ENCODE measurements around the gene PUM2.

PUM2 gene

GRCh38 chr2:20220806-20221554, 129.7 kb downstream of the PUM2 start:
- Histone ChIP-seq H3K79me2 (ENCODE audit: low read length) (no peaks in the 10 kb centered on the region), H3K27me3 (ENCODE audit: low read depth, low read length) (peaks cover 20% of the 10 kb centered on the region), H3K4me2 (ENCODE audit: low read length) (no peak overlapping the region), H3K4me3 (ENCODE audit: low read length) (no peak overlapping the region), H4K20me1 (ENCODE audit: insufficient read depth, low read length) (no peaks in the 10 kb centered on the region), H2AFZ (ENCODE audit: low read depth, low read length) (no peak overlapping the region), H3K27ac (ENCODE audit: low read length) (no peak overlapping the region), H3K36me3 (replicated peaks; ENCODE audit: low read depth, low read length) (no peaks in the 10 kb centered on the region), H3K9ac (ENCODE audit: low read length) (no peak overlapping the region), H3K4me1 (ENCODE audit: low read length) (peaks cover 8% of the 10 kb centered on the region), H3K9me3 (ENCODE audit: insufficient read depth, low read length) (no peaks in the 10 kb centered on the region)
- TF ChIP-seq, protein P1, sequence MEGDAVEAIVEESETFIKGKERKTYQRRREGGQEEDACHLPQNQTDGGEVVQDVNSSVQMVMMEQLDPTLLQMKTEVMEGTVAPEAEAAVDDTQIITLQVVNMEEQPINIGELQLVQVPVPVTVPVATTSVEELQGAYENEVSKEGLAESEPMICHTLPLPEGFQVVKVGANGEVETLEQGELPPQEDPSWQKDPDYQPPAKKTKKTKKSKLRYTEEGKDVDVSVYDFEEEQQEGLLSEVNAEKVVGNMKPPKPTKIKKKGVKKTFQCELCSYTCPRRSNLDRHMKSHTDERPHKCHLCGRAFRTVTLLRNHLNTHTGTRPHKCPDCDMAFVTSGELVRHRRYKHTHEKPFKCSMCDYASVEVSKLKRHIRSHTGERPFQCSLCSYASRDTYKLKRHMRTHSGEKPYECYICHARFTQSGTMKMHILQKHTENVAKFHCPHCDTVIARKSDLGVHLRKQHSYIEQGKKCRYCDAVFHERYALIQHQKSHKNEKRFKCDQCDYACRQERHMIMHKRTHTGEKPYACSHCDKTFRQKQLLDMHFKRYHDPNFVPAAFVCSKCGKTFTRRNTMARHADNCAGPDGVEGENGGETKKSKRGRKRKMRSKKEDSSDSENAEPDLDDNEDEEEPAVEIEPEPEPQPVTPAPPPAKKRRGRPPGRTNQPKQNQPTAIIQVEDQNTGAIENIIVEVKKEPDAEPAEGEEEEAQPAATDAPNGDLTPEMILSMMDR (IDR thresholded peaks at IDR 0.05; ENCODE audit: low read depth, low read length) = no peak
- TF ChIP-seq EZH2phosphoT487 (IDR thresholded peaks at IDR 0.05; ENCODE audit: low read depth) = no peak

DNA sequence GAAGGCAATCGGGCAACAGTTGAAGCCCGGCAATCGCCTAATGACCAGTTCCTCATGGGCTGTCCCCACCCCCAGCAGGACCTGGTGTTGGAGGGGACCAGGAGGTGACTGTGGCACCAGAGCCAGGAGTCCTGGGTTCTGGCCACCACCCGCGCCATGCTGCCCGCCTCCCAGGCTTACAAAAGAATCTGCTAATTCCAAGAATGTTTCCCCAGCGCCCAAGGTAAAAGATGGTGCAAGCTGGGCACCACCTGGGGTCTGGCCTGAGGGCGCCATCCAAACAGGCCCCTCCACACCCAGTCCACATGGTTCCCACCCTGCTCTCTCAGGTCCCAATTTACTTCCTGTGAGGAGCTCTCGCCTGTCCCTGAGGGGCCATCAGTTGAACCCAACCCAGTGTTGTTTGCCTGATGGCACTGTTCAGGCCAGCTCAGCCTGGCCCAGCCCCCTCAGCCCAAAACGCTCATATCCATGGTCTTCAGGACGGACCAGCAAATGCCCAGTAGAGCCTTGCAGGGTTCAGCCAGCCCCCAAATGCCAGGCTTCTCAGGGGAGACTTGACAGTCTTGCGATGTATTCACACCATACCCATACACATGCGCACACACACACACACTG, 130.8 kb downstream of the PUM2 start:
- Histone ChIP-seq H3K9me3 (ENCODE audit: insufficient read depth, low read length) (no peaks in the 10 kb centered on the region), H3K79me2 (ENCODE audit: low read length) (no peaks in the 10 kb centered on the region), H2AFZ (ENCODE audit: low read depth, low read length) (no peak overlapping the region), H3K4me3 (ENCODE audit: low read length) (no peak overlapping the region), H3K4me2 (ENCODE audit: low read length) (no peak overlapping the region), H3K36me3 (replicated peaks; ENCODE audit: low read depth, low read length) (no peaks in the 10 kb centered on the region), H3K27ac (ENCODE audit: low read length) (no peak overlapping the region), H3K27me3 (ENCODE audit: low read depth, low read length) (peaks cover 20% of the 10 kb centered on the region), H3K9ac (ENCODE audit: low read length) (no peak overlapping the region), H3K4me1 (ENCODE audit: low read length) (peaks cover 8% of the 10 kb centered on the region), H4K20me1 (ENCODE audit: insufficient read depth, low read length) (no peaks in the 10 kb centered on the region)
- TF ChIP-seq, protein P1 (IDR thresholded peaks at IDR 0.05; ENCODE audit: low read depth, low read length) = no peak
- no peak for TF ChIP-seq EZH2phosphoT487 (IDR thresholded peaks at IDR 0.05; ENCODE audit: low read depth)

GRCh38 chr2:20218331-20219320, 132.0 kb downstream of the PUM2 start:
- TF ChIP-seq EZH2phosphoT487 (IDR thresholded peaks at IDR 0.05; ENCODE audit: low read depth) = no peak
- TF ChIP-seq, protein P1 (IDR thresholded peaks at IDR 0.05; ENCODE audit: low read depth, low read length) = no peak
- Histone ChIP-seq H3K4me2 (ENCODE audit: low read length) (no peak overlapping the region), H4K20me1 (ENCODE audit: insufficient read depth, low read length) (no peaks in the 10 kb centered on the region), H3K9me3 (ENCODE audit: insufficient read depth, low read length) (no peaks in the 10 kb centered on the region), H3K79me2 (ENCODE audit: low read length) (no peaks in the 10 kb centered on the region), H3K27ac (ENCODE audit: low read length) (no peak overlapping the region), H3K4me3 (ENCODE audit: low read length) (no peak overlapping the region), H3K9ac (ENCODE audit: low read length) (no peak overlapping the region), H3K4me1 (ENCODE audit: low read length) (peaks cover 15% of the 10 kb centered on the region), H3K27me3 (ENCODE audit: low read depth, low read length) (peaks cover 20% of the 10 kb centered on the region), H2AFZ (ENCODE audit: low read depth, low read length) (no peak overlapping the region), H3K36me3 (replicated peaks; ENCODE audit: low read depth, low read length) (no peaks in the 10 kb centered on the region)

All from OCI-LY3 (cell line).